PC-9 (cell line): ENCODE measurements around the gene DUSP6. TPM values are rescaled to one million over a fixed set of nuclear protein-coding genes. Genes with fewer than 3 reads are reported as not detected.

Experiments
- BruUV-seq: library from RNA; stranded (reverse); fragments of 400-500 nt; replicated peaks from 2 replicates; lab custom pipeline; 2021; lab: Mats Ljungman, UMichigan
- CTCF ChIA-PET: fragments of 300-600 bp; sonication (Branson Sonifier 250); formaldehyde crosslinking; loops from one replicate; lab custom pipeline; 2022; ENCODE audit warnings: antibody characterized with exemption; lab: Charles Lee
- POLR2A ChIA-PET: fragments of 300-600 bp; sonication (Branson Sonifier 250); formaldehyde crosslinking; loops from one replicate; lab custom pipeline; 2022; ENCODE audit warnings: antibody characterized with exemption; ENCODE audit not compliant: unreplicated experiment; lab: Charles Lee
- DNase-seq, 2 experiments: peaks; one replicate each; pipeline versions ENCODE4 v3.0.0 to v3.0.0-alpha.2; 2015 to 2022; ENCODE audit warnings: mixed read lengths in 1 of 2
- H2AFZ ChIP-seq: fragments of 200-600 bp; sonication (generic); 2 replicates; pipeline ENCODE4 v1.8.1; 2017; ENCODE audit warnings: antibody characterized with exemption
- H3F3A ChIP-seq: fragments of 200-600 bp; sonication (generic); 2 replicates; pipeline ENCODE4 v1.8.1; 2017; ENCODE audit warnings: antibody characterized with exemption, mild to moderate bottlenecking, low read depth; ENCODE audit not compliant: insufficient read depth
- H3K27ac ChIP-seq: fragments of 200-600 bp; sonication (generic); 2 replicates; pipeline ENCODE4 v1.6.1; 2016; ENCODE audit warnings: mixed run types
- H3K27me3 ChIP-seq: fragments of 200-600 bp; sonication (generic); 2 replicates; pipeline ENCODE4 v1.6.1; 2016; ENCODE audit warnings: low read depth, mixed run types; ENCODE audit not compliant: insufficient read depth
- H3K36me3 ChIP-seq: fragments of 200-600 bp; sonication (generic); 2 replicates; pipeline ENCODE4 v1.6.1; 2016; ENCODE audit warnings: low read depth, mixed run types
- H3K4me1 ChIP-seq: fragments of 200-600 bp; sonication (generic); replicated peaks from 2 replicates; pipeline ENCODE4 v1.6.1; 2016; ENCODE audit warnings: mixed run types; ENCODE audit not compliant: insufficient read depth
- H3K4me2 ChIP-seq: fragments of 200-600 bp; sonication (generic); 2 replicates; pipeline ENCODE4 v1.6.1; 2017; ENCODE audit warnings: mixed run types
- H3K4me3 ChIP-seq: fragments of 200-600 bp; sonication (generic); 2 replicates; pipeline ENCODE4 v1.6.1; 2016; ENCODE audit warnings: mixed run types
- H3K79me2 ChIP-seq: fragments of 200-600 bp; sonication (generic); 2 replicates; pipeline ENCODE4 v1.6.1; 2017; ENCODE audit warnings: low read depth, mixed run types
- H3K9me2 ChIP-seq: fragments of 200-600 bp; sonication (generic); 2 replicates; pipeline ENCODE4 v1.8.1; 2017; ENCODE audit warnings: mild to moderate bottlenecking; ENCODE audit not compliant: insufficient read depth
- H3K9me3 ChIP-seq: fragments of 200-600 bp; sonication (generic); 2 replicates; pipeline ENCODE4 v1.8.1; 2016; ENCODE audit warnings: low read depth; ENCODE audit not compliant: insufficient read depth
- H4K20me1 ChIP-seq: fragments of 200-600 bp; sonication (generic); 2 replicates; pipeline ENCODE4 v1.8.1; 2017; ENCODE audit not compliant: insufficient read depth
- EZH2 ChIP-seq: fragments of 200-600 bp; sonication (generic); IDR thresholded peaks from 2 replicates; pipeline ENCODE4 v1.8.0; 2017; ENCODE audit warnings: antibody characterized with exemption, low read depth
- intact Hi-C: fragments of 100-400 bp; cut with micrococcal nuclease; formaldehyde crosslinking; loops from one replicate; pipeline ENCODE4 v1.10.0; 2022; ENCODE audit not compliant: unreplicated experiment
- total RNA-seq: library from RNA; stranded (reverse); gene quantifications from 2 replicates; pipeline ENCODE4 v1.2.3, GENCODE V29; 2021
- TF ChIP-seq, protein P1 (sequence below): fragments of 200-600 bp; sonication (generic); conservative IDR thresholded peaks from 2 replicates; pipeline ENCODE4 v1.6.1; 2017; ENCODE audit warnings: mixed run types, antibody characterized with exemption, mild to moderate bottlenecking, moderate library complexity

DUSP6 gene
- total RNA-seq, 1 experiment from 2014 or later = 14.1 TPM

DNA sequence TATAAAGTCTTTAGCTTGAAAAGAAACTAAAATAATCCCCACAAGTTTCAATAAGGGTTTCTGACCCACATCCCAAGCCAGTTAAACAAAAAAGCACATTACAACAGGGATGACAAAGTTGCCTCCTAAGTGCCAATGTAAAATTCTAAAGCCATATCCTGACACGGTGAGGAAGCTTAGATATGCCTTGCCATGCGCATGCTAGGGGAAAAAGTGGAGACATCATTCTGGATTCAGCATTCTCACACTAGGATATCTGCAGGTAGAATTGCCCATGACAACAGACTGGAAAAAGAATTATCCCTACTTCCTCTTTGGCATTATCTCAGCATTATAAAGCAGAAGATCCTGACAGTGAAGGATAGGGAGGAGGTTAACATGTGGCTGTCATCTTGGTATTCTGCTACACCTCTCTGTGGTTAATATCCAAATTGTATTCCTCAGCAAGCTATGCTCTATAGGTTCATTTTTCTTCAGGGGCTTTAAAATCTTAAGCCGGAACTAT lies 4.9 kb downstream of the DUSP6 start:
- DNase-seq = no peak
- peak overlapping the region; percentile 77; the same call in 1 of the 2 replicates for H3K4me3 ChIP-seq
- H4K20me1 ChIP-seq = peaks cover 37% of the 10 kb centered on the region
- peak overlapping the region; percentile 76 for H3K4me2 ChIP-seq
- H3K27me3 ChIP-seq = no peaks in the 10 kb centered on the region
- intact Hi-C loops = no loop called here
- no peak for TF ChIP-seq EZH2
- TF ChIP-seq, protein P1, sequence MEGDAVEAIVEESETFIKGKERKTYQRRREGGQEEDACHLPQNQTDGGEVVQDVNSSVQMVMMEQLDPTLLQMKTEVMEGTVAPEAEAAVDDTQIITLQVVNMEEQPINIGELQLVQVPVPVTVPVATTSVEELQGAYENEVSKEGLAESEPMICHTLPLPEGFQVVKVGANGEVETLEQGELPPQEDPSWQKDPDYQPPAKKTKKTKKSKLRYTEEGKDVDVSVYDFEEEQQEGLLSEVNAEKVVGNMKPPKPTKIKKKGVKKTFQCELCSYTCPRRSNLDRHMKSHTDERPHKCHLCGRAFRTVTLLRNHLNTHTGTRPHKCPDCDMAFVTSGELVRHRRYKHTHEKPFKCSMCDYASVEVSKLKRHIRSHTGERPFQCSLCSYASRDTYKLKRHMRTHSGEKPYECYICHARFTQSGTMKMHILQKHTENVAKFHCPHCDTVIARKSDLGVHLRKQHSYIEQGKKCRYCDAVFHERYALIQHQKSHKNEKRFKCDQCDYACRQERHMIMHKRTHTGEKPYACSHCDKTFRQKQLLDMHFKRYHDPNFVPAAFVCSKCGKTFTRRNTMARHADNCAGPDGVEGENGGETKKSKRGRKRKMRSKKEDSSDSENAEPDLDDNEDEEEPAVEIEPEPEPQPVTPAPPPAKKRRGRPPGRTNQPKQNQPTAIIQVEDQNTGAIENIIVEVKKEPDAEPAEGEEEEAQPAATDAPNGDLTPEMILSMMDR = no peak
- ChIA-PET CTCF (no interaction called here), POLR2A (interaction anchor here (0.7 kb wide), 2 partner anchors 230 to 1193 kb away, joined by 3 to 4 read pairs; no protein-coding TSS in a partner anchor)
- no TSS peak for BruUV-seq
- H3K36me3 ChIP-seq = peaks cover 37% of the 10 kb centered on the region
- no peak overlapping the region for H2AFZ ChIP-seq
- H3K79me2 ChIP-seq = peaks cover 61% of the 10 kb centered on the region
- peak overlapping the region; percentile 46 for H3K27ac ChIP-seq
- no peaks in the 10 kb centered on the region for H3K9me3 ChIP-seq
- H3K4me1 ChIP-seq = peaks cover 38% of the 10 kb centered on the region
- H3F3A ChIP-seq = peaks cover 43% of the 10 kb centered on the region
- no peaks in the 10 kb centered on the region for H3K9me2 ChIP-seq

DNA sequence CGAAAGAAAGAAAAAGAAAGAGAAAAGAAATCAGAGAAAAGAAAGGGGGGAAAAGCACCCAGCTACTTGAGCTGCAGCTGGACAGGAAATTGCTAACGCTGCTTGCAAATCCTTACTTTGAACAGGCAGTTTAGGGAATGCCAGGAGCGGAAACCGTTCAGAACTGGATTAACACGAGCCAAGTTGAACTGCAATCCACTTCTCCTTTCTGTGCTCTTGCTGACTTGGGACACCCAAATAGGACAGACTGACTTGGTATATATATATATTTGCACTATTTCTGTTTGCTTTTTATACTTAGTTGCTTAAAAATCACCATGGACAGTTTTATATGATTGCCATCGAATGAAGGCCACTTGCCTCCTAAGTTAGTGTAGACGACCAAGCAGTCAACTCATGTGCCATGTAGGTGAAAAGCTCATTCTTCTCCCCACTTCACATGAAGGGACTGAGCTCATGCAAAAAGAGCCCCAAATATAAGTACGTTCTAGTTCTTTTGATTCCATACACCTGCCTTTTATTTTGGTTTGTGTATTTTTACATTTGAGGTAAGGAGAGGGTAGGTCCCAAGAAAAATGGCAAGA lies 5.5 kb downstream of the DUSP6 start:
- peaks cover 36% of the 10 kb centered on the region for H4K20me1 ChIP-seq
- POLR2A ChIA-PET = interaction anchor here (0.5 to 0.7 kb wide), 4 partner anchors 166 to 1192 kb away, joined by 3 to 4 read pairs (median 4); no protein-coding TSS in a partner anchor
- no peaks in the 10 kb centered on the region for H3K9me2 ChIP-seq
- H3K36me3 ChIP-seq = peaks cover 37% of the 10 kb centered on the region
- no TSS peak for BruUV-seq
- H3K27ac ChIP-seq = peak overlapping the region; percentile 46
- H3K9me3 ChIP-seq = no peaks in the 10 kb centered on the region
- no peak overlapping the region for H2AFZ ChIP-seq
- peaks cover 57% of the 10 kb centered on the region for H3K79me2 ChIP-seq
- DNase-seq = no peak
- peaks cover 38% of the 10 kb centered on the region for H3K4me1 ChIP-seq
- H3K4me2 ChIP-seq = peak overlapping the region; percentile 76
- H3K27me3 ChIP-seq = no peaks in the 10 kb centered on the region
- TF ChIP-seq EZH2 = no peak
- TF ChIP-seq, protein P1 = no peak
- H3K4me3 ChIP-seq = peak overlapping the region; percentile 77; the same call in 1 of the 2 replicates
- intact Hi-C loops = no loop called here
- H3F3A ChIP-seq = peaks cover 39% of the 10 kb centered on the region
- CTCF ChIA-PET = no interaction called here

DNA sequence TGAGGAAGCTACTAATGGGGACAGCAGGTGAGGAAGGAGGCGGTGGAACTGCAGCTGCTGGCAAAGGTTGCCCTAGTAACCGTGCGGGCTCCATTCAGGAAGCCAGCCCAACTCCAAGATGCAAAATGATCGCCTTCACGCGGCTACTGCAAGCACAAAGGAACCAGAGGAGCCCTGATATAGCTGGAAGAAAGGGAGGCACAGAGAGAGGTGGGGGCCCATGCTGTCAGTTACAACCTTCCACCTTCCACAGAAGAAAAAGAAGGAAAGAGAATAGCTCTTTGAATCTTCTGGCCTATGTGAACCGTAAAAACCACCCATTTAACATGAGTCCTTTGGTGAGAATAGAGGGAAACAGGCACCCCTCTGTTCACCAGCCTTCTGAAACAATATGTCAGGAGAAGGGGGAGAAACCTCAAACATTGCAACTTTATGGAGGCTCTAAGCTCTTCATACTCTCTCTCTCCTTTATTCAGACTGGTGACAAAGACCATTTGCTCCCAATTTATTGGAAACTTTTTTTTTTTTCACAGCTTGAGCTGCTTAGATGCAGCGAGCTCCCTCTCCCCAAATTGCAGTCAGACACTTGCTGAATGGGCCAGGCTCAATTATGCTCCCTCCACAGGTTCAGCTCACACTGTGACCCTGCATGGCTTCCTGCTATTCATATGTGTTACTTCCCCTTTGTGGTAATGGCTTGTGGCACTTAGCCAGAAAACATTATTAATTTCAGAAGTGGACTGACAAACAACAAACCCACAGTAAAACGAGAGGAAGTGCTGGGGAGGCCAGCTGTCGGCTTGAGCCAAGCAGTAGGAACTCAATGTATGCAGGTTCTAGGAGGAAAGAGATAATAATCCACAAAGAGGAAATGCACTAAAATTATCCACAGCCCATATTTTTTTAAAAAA lies 6.2 kb downstream of the DUSP6 start:
- POLR2A ChIA-PET = interaction anchor here (0.5 to 0.6 kb wide), 2 partner anchors 165 to 176 kb away, joined by 4 read pairs; no protein-coding TSS in a partner anchor
- Histone ChIP-seq H3K27ac (peak overlapping the region; percentile 46), H3K4me1 (peaks cover 38% of the 10 kb centered on the region)

More for the DNA sequence above, 6.2 kb downstream of the DUSP6 start:
- BruUV-seq = no TSS peak
- intact Hi-C loops = no loop called here
- no peak for TF ChIP-seq EZH2
- TF ChIP-seq, protein P1 = no peak
- peak overlapping the region; percentile 77; the same call in 1 of the 2 replicates for H3K4me3 ChIP-seq
- H3F3A ChIP-seq = peaks cover 32% of the 10 kb centered on the region
- H3K36me3 ChIP-seq = peaks cover 37% of the 10 kb centered on the region
- H3K79me2 ChIP-seq = peaks cover 49% of the 10 kb centered on the region
- CTCF ChIA-PET = no interaction called here
- no peak overlapping the region for H2AFZ ChIP-seq
- H3K4me2 ChIP-seq = peak overlapping the region; percentile 76
- no peaks in the 10 kb centered on the region for H3K27me3 ChIP-seq
- DNase-seq = peak in 1 of 2 experiments; percentile 67
- peaks cover 29% of the 10 kb centered on the region for H4K20me1 ChIP-seq
- no peaks in the 10 kb centered on the region for H3K9me2 ChIP-seq
- H3K9me3 ChIP-seq = no peaks in the 10 kb centered on the region
